SK-N-SH (cell line): ENCODE measurements around the gene EIF3A. TPM values are rescaled to one million over a fixed set of nuclear protein-coding genes. Genes with fewer than 3 reads are reported as not detected.

Source experiments
- CTCF ChIA-PET: fragments of 300-600, 350-600 bp; formaldehyde crosslinking; extraction: SDS; loops from one replicate; lab custom pipeline; 2021; lab: Yijun Ruan, JAX
- POLR2A ChIA-PET: fragments of 350-600 bp; sonication (Branson Sonifier 250); formaldehyde crosslinking; extraction: SDS; loops from one replicate; lab custom pipeline; 2020; ENCODE audit warnings: antibody characterized with exemption, inconsistent platforms; lab: Yijun Ruan, JAX
- DNase-seq: peaks from one replicate; pipeline ENCODE4 v3.0.0; 2012
- H2AFZ ChIP-seq: fragments of 200-600 bp; sonication (generic); 2 replicates; pipeline ENCODE4 v1.8.1; 2016; ENCODE audit warnings: antibody characterized with exemption, mild to moderate bottlenecking, low read depth
- H3F3A ChIP-seq: fragments of 200-600 bp; sonication (generic); replicated peaks from 2 replicates; pipeline ENCODE3; 2016; ENCODE audit warnings: antibody characterized with exemption, mild to moderate bottlenecking; ENCODE audit not compliant: insufficient read depth
- H3K27ac ChIP-seq, 2 experiments: fragments of 200-500 bp in 1 of 2; fragments of 200-600 bp in 1 of 2; sonication (Bioruptor generic) in 1 of 2; sonication (generic), shearing (Covaris generic) in 1 of 2; 2 replicates each; pipeline versions ENCODE4 v1.5.1 to v1.6.1; 2014 to 2016; ENCODE audit warnings: low read depth in 2 of 2, inconsistent platforms in 1 of 2, low read length in 1 of 2, mild to moderate bottlenecking in 1 of 2, mixed read lengths in 1 of 2
- H3K27me3 ChIP-seq: fragments of 200-600 bp; sonication (generic), shearing (Covaris generic); 2 replicates; pipeline ENCODE4 v1.6.1; 2016; ENCODE audit warnings: mixed run types; ENCODE audit not compliant: insufficient read depth
- H3K36me3 ChIP-seq, 2 experiments: fragments of 200-500 bp in 1 of 2; fragments of 200-600 bp in 1 of 2; sonication (Bioruptor generic) in 1 of 2; sonication (generic) in 1 of 2; replicated peaks in 1 of 2; 2 replicates each; pipeline versions ENCODE3 to v1.5.1; 2014 to 2016; ENCODE audit warnings: low read length in 1 of 2, mild to moderate bottlenecking in 1 of 2; ENCODE audit not compliant: insufficient read depth in 2 of 2, control insufficient read depth in 1 of 2
- H3K4me1 ChIP-seq, 2 experiments: fragments of 200-500 bp in 1 of 2; fragments of 200-600 bp in 1 of 2; sonication (Bioruptor generic) in 1 of 2; sonication (generic), shearing (Covaris generic) in 1 of 2; 2 replicates each; pipeline versions ENCODE4 v1.5.1 to v1.6.1; 2014 to 2016; ENCODE audit warnings: low read depth in 1 of 2, low read length in 1 of 2, mixed run types in 1 of 2; ENCODE audit not compliant: insufficient read depth in 2 of 2, control insufficient read depth in 1 of 2
- H3K4me2 ChIP-seq: fragments of 200-600 bp; sonication (generic), shearing (Covaris generic); 2 replicates; pipeline ENCODE4 v1.6.1; 2017; ENCODE audit warnings: mixed run types
- H3K4me3 ChIP-seq, 2 experiments: fragments of 200-500 bp in 1 of 2; fragments of 200-600 bp in 1 of 2; sonication (Bioruptor generic) in 1 of 2; sonication (generic), shearing (Covaris generic) in 1 of 2; 2 replicates each; pipeline versions ENCODE4 v1.5.1 to v1.8.1; 2014 to 2016; ENCODE audit warnings: low read depth in 2 of 2, inconsistent platforms in 1 of 2, low read length in 1 of 2, mild to moderate bottlenecking in 1 of 2, mixed read lengths in 1 of 2, moderate library complexity in 1 of 2
- H3K79me2 ChIP-seq: fragments of 200-600 bp; sonication (generic); 2 replicates; pipeline ENCODE4 v1.8.1; 2017; ENCODE audit warnings: mild to moderate bottlenecking; ENCODE audit not compliant: insufficient read depth
- H3K9ac ChIP-seq: fragments of 200-600 bp; sonication (generic); 2 replicates; pipeline ENCODE4 v1.6.1; 2017; ENCODE audit warnings: mixed run types
- H3K9me2 ChIP-seq: fragments of 200-600 bp; sonication (generic); 2 replicates; pipeline ENCODE4 v1.6.1; 2017; ENCODE audit warnings: mixed run types
- H3K9me3 ChIP-seq: fragments of 200-600 bp; sonication (generic); 2 replicates; pipeline ENCODE4 v1.6.1; 2017; ENCODE audit warnings: mixed run types, mild to moderate bottlenecking, moderate library complexity
- H4K20me1 ChIP-seq: fragments of 200-600 bp; sonication (generic); 2 replicates; pipeline ENCODE4 v1.6.1; 2017; ENCODE audit warnings: mild to moderate bottlenecking, mixed run types; ENCODE audit not compliant: insufficient read depth
- ELF1 ChIP-seq: IDR thresholded peaks from 2 replicates; pipeline ENCODE4 v1.4.0; 2012
- EP300 ChIP-seq, 2 experiments: IDR thresholded peaks; 2 replicates each; pipeline versions ENCODE4 v1.4.0 to v1.6.1; 2012; ENCODE audit warnings: borderline replicate concordance in 1 of 2, low read depth in 1 of 2, low read length in 1 of 2
- FOSL2 ChIP-seq: IDR thresholded peaks from 2 replicates; pipeline ENCODE4 v1.4.0; 2012; ENCODE audit warnings: low read depth, mild to moderate bottlenecking, moderate library complexity, borderline replicate concordance
- FOXJ3 ChIP-seq: sonication (generic); formaldehyde crosslinking; IDR thresholded peaks from 2 replicates; pipeline ENCODE4 v1.5.1; 2020; ENCODE audit warnings: mild to moderate bottlenecking, missing genetic modification reagents
- GABPA ChIP-seq: IDR thresholded peaks from 2 replicates; pipeline ENCODE4 v1.4.0; 2012; ENCODE audit warnings: low read depth, mild to moderate bottlenecking
- GATA2 ChIP-seq: sonication (generic); formaldehyde crosslinking; IDR thresholded peaks from 2 replicates; pipeline ENCODE4 v1.5.0; 2020; ENCODE audit warnings: mild to moderate bottlenecking, missing genetic modification reagents
- MAX ChIP-seq: IDR thresholded peaks from 2 replicates; pipeline ENCODE4 v1.4.0; 2012; ENCODE audit warnings: low read depth
- MEF2A ChIP-seq: IDR thresholded peaks from 2 replicates; pipeline ENCODE4 v1.4.0; 2012; ENCODE audit warnings: low read depth, borderline replicate concordance
- MXI1 ChIP-seq: IDR thresholded peaks from 2 replicates; pipeline ENCODE4 v1.6.1; 2012; ENCODE audit warnings: mild to moderate bottlenecking, low read depth, low read length, improper control_type of control experiment
- NFIC ChIP-seq: IDR thresholded peaks from 2 replicates; pipeline ENCODE4 v1.4.0; 2012; ENCODE audit warnings: borderline replicate concordance
- POLR2AphosphoS5 ChIP-seq: IDR thresholded peaks from 2 replicates; pipeline ENCODE4 v1.6.1; 2012; ENCODE audit warnings: low read depth, low read length
- RAD21 ChIP-seq: IDR thresholded peaks from 2 replicates; pipeline ENCODE4 v1.6.1; 2012; ENCODE audit warnings: mild to moderate bottlenecking, low read length
- RCOR1 ChIP-seq: fragments of 150-350 bp; IDR thresholded peaks from 2 replicates; pipeline ENCODE4 v1.6.1; 2017; ENCODE audit warnings: antibody characterized with exemption, low read length
- RFX5 ChIP-seq: IDR thresholded peaks from 2 replicates; pipeline ENCODE4 v1.6.1; 2012; ENCODE audit warnings: mild to moderate bottlenecking, improper control_type of control experiment, low read length
- SIN3A ChIP-seq: IDR thresholded peaks from 2 replicates; pipeline ENCODE4 v1.6.1; 2012; ENCODE audit warnings: low read depth, mild to moderate bottlenecking, low read length, moderate library complexity, borderline replicate concordance
- TAF1 ChIP-seq: IDR thresholded peaks from 2 replicates; pipeline ENCODE4 v1.6.1; 2012; ENCODE audit warnings: low read depth, mild to moderate bottlenecking, low read length, moderate library complexity, borderline replicate concordance
- TEAD4 ChIP-seq: IDR thresholded peaks from 2 replicates; pipeline ENCODE4 v1.4.0; 2012; ENCODE audit warnings: mild to moderate bottlenecking, borderline replicate concordance; ENCODE audit not compliant: insufficient read depth
- USF1 ChIP-seq: IDR thresholded peaks from 2 replicates; pipeline ENCODE4 v1.4.0; 2012; ENCODE audit warnings: low read depth, borderline replicate concordance
- WGBS: methylation state at CpG from one replicate; pipeline ENCODE4 v1.1.6; 2017; ENCODE audit warnings: low lambda C conversion rate; 5-methylcytosine and 5-hydroxymethylcytosine counted together
- polyA plus RNA-seq, 3 experiments: library from polyadenylated mRNA; depleted of rRNA; stranded (reverse); fragments of >200 nt; gene quantifications; 2 replicates each; pipeline ENCODE4 v1.2.3, GENCODE V29; 2012

Gene EIF3A
- polyA plus RNA-seq, 1 of the 3 experiments (the other 2 are of a cell fraction), result 25.8 TPM

- no peak for DNase-seq
- peak; percentile 7; the same call in 1 of the 2 replicates for TF ChIP-seq FOSL2
- no peak for TF ChIP-seq RFX5
- no peak for TF ChIP-seq USF1
- no peak for TF ChIP-seq GATA2 (CRISPR knock-in tag)
- Histone ChIP-seq H3K9ac (no peak overlapping the region), H3K9me3 (no peaks in the 10 kb centered on the region), H3K36me3 (no peaks in the 10 kb centered on the region), H3K4me2 (no peak overlapping the region), H3K27me3 (no peaks in the 10 kb centered on the region), H3F3A (peaks cover 23% of the 10 kb centered on the region), H3K79me2 (no peaks in the 10 kb centered on the region), H3K4me1 (peaks cover 8 to 11% of the 10 kb centered on the region in 2 experiments; a peak in 1 of 4 replicates), H3K4me3 (no peak overlapping the region), H2AFZ (no peak overlapping the region), H3K9me2 (no peaks in the 10 kb centered on the region), H3K27ac (no peak overlapping the region), H4K20me1 (peaks cover 16% of the 10 kb centered on the region)
- POLR2A ChIA-PET, result interaction anchor here (1.9 kb wide), 1 partner anchor 251 kb away, joined by 5 read pairs; the partner anchor contains the start of gene CACUL1
- CTCF ChIA-PET, result interaction anchor here (1.0 kb wide), 1 partner anchor 37 kb away, joined by 4 read pairs; no protein-coding TSS in a partner anchor
- WGBS, result 82% methylated on average over 9 of the region's 9 CpGs
Observed at GRCh38 chr10:119005362-119006043, 75.1 kb downstream of the EIF3A start.

DNA sequence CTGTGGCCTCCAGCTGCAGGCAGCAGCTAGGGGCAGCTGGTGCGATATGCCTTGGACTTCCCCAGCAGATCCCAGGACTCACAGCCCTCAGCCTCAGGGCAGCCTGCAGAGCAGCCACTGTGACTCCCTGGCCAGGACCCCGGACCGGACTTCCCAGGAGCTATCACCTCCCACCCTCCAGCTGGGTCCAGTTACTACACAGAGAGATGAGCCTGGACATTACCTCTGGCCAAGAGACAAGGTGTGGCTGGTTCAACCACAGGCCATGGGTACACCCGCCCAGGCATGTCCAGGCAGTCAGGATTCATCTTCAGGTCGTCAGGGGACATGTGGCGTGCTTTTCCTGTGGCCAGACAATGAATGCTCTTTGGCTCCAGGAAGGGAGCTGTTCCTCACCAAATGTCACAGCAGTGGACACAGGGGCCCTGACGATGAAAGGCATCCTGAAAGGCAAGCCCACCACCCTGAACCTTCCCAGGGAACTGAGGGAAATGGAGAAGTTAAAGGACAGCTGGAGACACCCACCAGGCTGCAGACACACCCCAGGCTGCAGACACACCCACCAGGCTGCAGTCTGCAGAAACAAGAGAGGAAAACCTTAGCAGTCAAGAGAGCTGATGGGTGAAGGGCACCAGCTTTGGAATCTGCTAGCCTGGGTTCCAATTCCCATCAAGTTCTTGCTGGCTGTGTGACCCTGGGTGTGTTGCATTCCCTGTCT lies 76.9 kb downstream of the EIF3A start:
- Histone ChIP-seq H3K27me3 (peaks cover 5% of the 10 kb centered on the region; the same call in 1 of the 2 replicates), H3F3A (peaks cover 23% of the 10 kb centered on the region), H4K20me1 (peaks cover 16% of the 10 kb centered on the region), H3K4me2 (no peak overlapping the region), H3K79me2 (no peaks in the 10 kb centered on the region), H3K4me3 (no peak overlapping the region), H3K9ac (no peak overlapping the region), H2AFZ (no peak overlapping the region), H3K27ac (no peak overlapping the region), H3K9me3 (no peaks in the 10 kb centered on the region), H3K9me2 (no peaks in the 10 kb centered on the region)
- CTCF ChIA-PET, result no interaction called here
- POLR2A ChIA-PET, result no interaction called here
- no peak for DNase-seq
- TF ChIP-seq TAF1 (no peak), GABPA (no peak), USF1 (no peak), GATA2 (CRISPR knock-in tag) (no peak), NFIC (no peak), RCOR1 (no peak), RAD21 (no peak), EP300 (IDR thresholded peaks at IDR 0.05; ENCODE audit: borderline replicate concordance in 1 of 2, low read depth in 1 of 2, low read length in 1 of 2) (no peak), MEF2A (no peak), ELF1 (no peak), FOXJ3 (CRISPR knock-in tag) (no peak), MAX (no peak), MXI1 (no peak), POLR2AphosphoS5 (no peak), SIN3A (no peak), TEAD4 (no peak)
- TF ChIP-seq, all 33 proteins: peak for 0
- WGBS, result 100% methylated on average over 1 of the region's 7 CpGs
- Histone ChIP-seq H3K36me3 (no peaks in the 10 kb centered on the region), H3K4me1 (peaks cover 8 to 11% of the 10 kb centered on the region in 2 experiments; a peak in 1 of 4 replicates)
